Smooth muscle cell (in vitro differentiated cells): ENCODE data around the gene PDCD1. TPM values are rescaled to one million over a fixed set of nuclear protein-coding genes. Genes with fewer than 3 reads are reported as not detected.
"Not testable (repeated sequence)": the region's sequence is repeated elsewhere in the genome, so short reads cannot be mapped to it uniquely, and the experiment has no call there.

ENCODE experiments used
- DNase-seq: peaks from one replicate; lab custom pipeline; 2025; ENCODE audit not compliant: unreplicated experiment; lab: John Stamatoyannopoulos, UW
- H2AFZ ChIP-seq: fragments of 200-600 bp; sonication (generic); 2 replicates; pipeline ENCODE4 v1.6.0; 2016; ENCODE audit warnings: antibody characterized with exemption, low read depth, mild to moderate bottlenecking
- H3F3A ChIP-seq: fragments of 200-600 bp; sonication (generic); 2 replicates; pipeline ENCODE4 v1.6.0; 2017; ENCODE audit warnings: antibody characterized with exemption, low read depth
- H3K27ac ChIP-seq: fragments of 200-600 bp; sonication (generic); 2 replicates; pipeline ENCODE4 v1.5.1; 2016; ENCODE audit warnings: low read depth, mild to moderate bottlenecking
- H3K27me3 ChIP-seq: fragments of 200-600 bp; sonication (generic); 2 replicates; pipeline ENCODE4 v1.6.1; 2016; ENCODE audit warnings: low read depth, mild to moderate bottlenecking
- H3K36me3 ChIP-seq: fragments of 200-600 bp; sonication (generic); 2 replicates; pipeline ENCODE4 v1.5.1; 2016; ENCODE audit warnings: low read depth
- H3K4me1 ChIP-seq: fragments of 200-600 bp; sonication (generic); 2 replicates; pipeline ENCODE4 v1.5.1; 2016; ENCODE audit warnings: low read depth
- H3K4me2 ChIP-seq: fragments of 200-600 bp; sonication (generic); 2 replicates; pipeline ENCODE4 v1.6.0; 2016; ENCODE audit warnings: mild to moderate bottlenecking
- H3K4me3 ChIP-seq: fragments of 200-600 bp; sonication (generic); 2 replicates; pipeline ENCODE4 v1.5.1; 2016; ENCODE audit warnings: mild to moderate bottlenecking
- H3K79me2 ChIP-seq: fragments of 200-600 bp; sonication (generic); 2 replicates; pipeline ENCODE4 v1.6.0; 2016; ENCODE audit warnings: low read depth, mild to moderate bottlenecking
- H3K9ac ChIP-seq: fragments of 200-600 bp; sonication (generic); 2 replicates; pipeline ENCODE4 v1.6.0; 2016; ENCODE audit warnings: low read depth
- H3K9me3 ChIP-seq: fragments of 200-600 bp; sonication (generic); replicated peaks from 2 replicates; pipeline ENCODE4 v1.5.1; 2016; ENCODE audit warnings: low read depth
- H4K20me1 ChIP-seq: fragments of 200-600 bp; sonication (generic); 2 replicates; pipeline ENCODE4 v1.6.0; 2016; ENCODE audit warnings: low read depth
- CTCF ChIP-seq: fragments of 200-600 bp; sonication (generic); IDR thresholded peaks from 2 replicates; pipeline ENCODE4 v1.5.1; 2017; ENCODE audit warnings: borderline replicate concordance, mild to moderate bottlenecking, antibody characterized with exemption; ENCODE audit not compliant: insufficient read depth, poor library complexity, severe bottlenecking
- WGBS: methylation state at CpG from one replicate; pipeline ENCODE4 v1.1.7; 2016; ENCODE audit warnings: low lambda C conversion rate; 5-methylcytosine and 5-hydroxymethylcytosine counted together
- polyA plus RNA-seq: library from polyadenylated mRNA; unstranded; fragments of >200 nt; fragmentation: Nextera tagmentation; extraction: Ambion mirVana; gene quantifications from 2 replicates; pipeline ENCODE4 v1.2.1, GENCODE V29; 2016
- total RNA-seq: library from RNA; depleted of rRNA; stranded (reverse); fragments of >200 nt; gene quantifications from 2 replicates; pipeline ENCODE4 v1.2.3, GENCODE V29; 2014

PDCD1 gene
- total and polyA plus RNA-seq, 2 experiments from 2014 or later: not detected

- not testable (repeated sequence) for H4K20me1 ChIP-seq, H3K27ac ChIP-seq, H3K4me3 ChIP-seq, H3K27me3 ChIP-seq, H3K4me2 ChIP-seq, H3K4me1 ChIP-seq, H3K79me2 ChIP-seq, DNase-seq, H3F3A ChIP-seq, H2AFZ ChIP-seq, H3K9ac ChIP-seq, H3K36me3 ChIP-seq, H3K9me3 ChIP-seq
- WGBS: 55% methylated on average over 22 of the region's 22 CpGs
- TF ChIP-seq CTCF: peak; percentile 26
These were observed 17.2 kb upstream of the PDCD1 start for GRCh38 chr2:241875754-241876527.

- H3K27ac ChIP-seq: no peak overlapping the region
- H3K4me1 ChIP-seq: no peaks in the 10 kb centered on the region
- no peak overlapping the region for H2AFZ ChIP-seq
- no peaks in the 10 kb centered on the region for H3K36me3 ChIP-seq
- H3K27me3 ChIP-seq: no peaks in the 10 kb centered on the region
- H3K9me3 ChIP-seq: no peaks in the 10 kb centered on the region
- no peaks in the 10 kb centered on the region for H4K20me1 ChIP-seq
- no peak for TF ChIP-seq CTCF
- no peak overlapping the region for H3K9ac ChIP-seq
- no peak for DNase-seq
- no peak overlapping the region for H3K4me3 ChIP-seq
- H3K4me2 ChIP-seq: no peak overlapping the region
- H3K79me2 ChIP-seq: no peaks in the 10 kb centered on the region
- 97% methylated on average over 16 of the region's 17 CpGs for WGBS
- H3F3A ChIP-seq: no peaks in the 10 kb centered on the region
These were observed 15.7 kb upstream of the PDCD1 start for GRCh38 chr2:241874277-241874925.

GRCh38 chr2:241873803-241874110, 15.1 kb upstream of the PDCD1 start:
- H3K4me1 ChIP-seq: no peaks in the 10 kb centered on the region
- H3K27ac ChIP-seq: no peak overlapping the region
- no peaks in the 10 kb centered on the region for H3K79me2 ChIP-seq
- H3F3A ChIP-seq: no peaks in the 10 kb centered on the region
- no peak for DNase-seq
- H3K4me2 ChIP-seq: no peak overlapping the region
- no peaks in the 10 kb centered on the region for H3K36me3 ChIP-seq
- WGBS: 98% methylated on average over 7 of the region's 7 CpGs
- TF ChIP-seq CTCF: no peak
- H3K9ac ChIP-seq: no peak overlapping the region
- no peak overlapping the region for H2AFZ ChIP-seq
- no peaks in the 10 kb centered on the region for H4K20me1 ChIP-seq
- H3K4me3 ChIP-seq: no peak overlapping the region
- H3K9me3 ChIP-seq: no peaks in the 10 kb centered on the region
- H3K27me3 ChIP-seq: no peaks in the 10 kb centered on the region
